AG04450 (cell line): Measurements from ENCODE around the gene SLC6A17. TPM values are rescaled to one million over a fixed set of nuclear protein-coding genes. Genes with fewer than 3 reads are reported as not detected.

Source experiments
- CTCF ChIA-PET: fragments of 300-600, 350-600 bp; formaldehyde crosslinking; extraction: SDS; loops from one replicate; lab custom pipeline; 2022; ENCODE audit warnings: antibody characterized with exemption, inconsistent platforms; lab: Charles Lee
- POLR2A ChIA-PET: fragments of 350-600 bp; formaldehyde crosslinking; extraction: SDS; loops from one replicate; lab custom pipeline; 2021; ENCODE audit warnings: antibody characterized with exemption, inconsistent platforms; lab: Yijun Ruan, JAX
- DNase-seq: peaks from one replicate; pipeline ENCODE4 v3.0.0-alpha.2; 2011; ENCODE audit warnings: low read depth, low spot score
- H3K27ac ChIP-seq: one replicate; pipeline ENCODE4 v1.5.1; 2012; ENCODE audit warnings: low read depth, low read length, control low read depth
- H3K27me3 ChIP-seq: one replicate; pipeline ENCODE4 v1.6.0; 2012; ENCODE audit warnings: low read length; ENCODE audit not compliant: control insufficient read depth, insufficient read depth
- H3K4me3 ChIP-seq: 2 replicates; pipeline ENCODE4 v1.5.1; 2011; ENCODE audit warnings: mild to moderate bottlenecking, low read depth, low read length, control low read depth
- H3K9me3 ChIP-seq: 2 replicates; pipeline ENCODE4 v1.5.1; 2012; ENCODE audit warnings: low read length; ENCODE audit not compliant: control insufficient read depth, insufficient read depth
- polyA plus RNA-seq: library from polyadenylated mRNA; depleted of rRNA; stranded (reverse); fragments of >200 nt; gene quantifications from 2 replicates; pipeline ENCODE4 v1.2.3, GENCODE V29; 2011
- TF ChIP-seq, protein P1 (sequence below): IDR thresholded peaks from 2 replicates; pipeline ENCODE4 v1.5.1; 2011; ENCODE audit warnings: low read depth, low read length, control low read depth, inconsistent platforms

SLC6A17 gene
- polyA plus RNA-seq, 1 experiment, result 0.05 TPM

DNA sequence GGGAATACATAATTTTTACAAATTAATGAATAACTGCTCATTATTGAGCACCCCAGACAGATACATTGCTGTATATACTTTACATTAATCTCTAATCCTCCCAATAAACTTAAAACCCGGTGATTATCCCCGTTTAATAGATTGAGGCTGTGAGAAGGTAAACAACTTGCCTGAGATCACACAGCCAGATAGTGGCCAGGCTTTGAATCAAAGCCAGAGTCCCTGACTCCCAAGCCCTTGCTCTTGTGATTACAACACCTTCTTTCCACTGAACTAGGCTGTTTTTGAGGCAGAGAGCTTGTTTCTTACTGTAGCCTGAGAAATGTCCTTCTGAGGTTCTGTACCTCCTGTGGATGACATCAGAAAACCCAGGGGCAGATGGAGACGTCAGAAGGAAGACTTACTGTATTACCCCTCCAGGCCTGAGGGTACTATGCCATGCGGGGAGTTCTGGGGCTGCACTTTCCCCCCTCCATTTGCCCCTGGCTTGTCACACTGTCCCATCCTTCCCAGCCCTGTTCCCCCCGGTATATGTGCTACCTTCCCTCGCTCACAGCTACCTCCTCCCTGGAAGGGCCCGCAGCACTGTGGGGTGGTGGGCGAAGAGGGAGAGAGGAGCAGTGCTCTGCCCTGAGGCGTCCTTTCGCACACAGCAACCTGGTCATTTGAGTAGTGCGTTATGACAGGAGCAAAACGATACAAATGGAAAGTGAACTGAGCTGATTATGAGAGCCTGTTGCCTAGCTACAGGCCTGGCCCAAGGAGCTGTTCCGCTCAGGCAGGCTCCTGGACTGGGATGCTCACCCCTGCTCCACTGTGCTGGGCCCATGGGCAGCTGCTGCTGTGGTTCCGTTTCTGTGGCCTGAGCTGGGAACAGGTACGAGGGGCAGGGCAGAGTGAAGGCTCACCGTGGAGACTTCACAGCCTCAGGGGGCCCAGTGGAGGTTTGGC lies 64.4 kb downstream of the SLC6A17 start:
- H3K4me3 ChIP-seq, result no peak overlapping the region
- POLR2A ChIA-PET, result no interaction called here

DNA sequence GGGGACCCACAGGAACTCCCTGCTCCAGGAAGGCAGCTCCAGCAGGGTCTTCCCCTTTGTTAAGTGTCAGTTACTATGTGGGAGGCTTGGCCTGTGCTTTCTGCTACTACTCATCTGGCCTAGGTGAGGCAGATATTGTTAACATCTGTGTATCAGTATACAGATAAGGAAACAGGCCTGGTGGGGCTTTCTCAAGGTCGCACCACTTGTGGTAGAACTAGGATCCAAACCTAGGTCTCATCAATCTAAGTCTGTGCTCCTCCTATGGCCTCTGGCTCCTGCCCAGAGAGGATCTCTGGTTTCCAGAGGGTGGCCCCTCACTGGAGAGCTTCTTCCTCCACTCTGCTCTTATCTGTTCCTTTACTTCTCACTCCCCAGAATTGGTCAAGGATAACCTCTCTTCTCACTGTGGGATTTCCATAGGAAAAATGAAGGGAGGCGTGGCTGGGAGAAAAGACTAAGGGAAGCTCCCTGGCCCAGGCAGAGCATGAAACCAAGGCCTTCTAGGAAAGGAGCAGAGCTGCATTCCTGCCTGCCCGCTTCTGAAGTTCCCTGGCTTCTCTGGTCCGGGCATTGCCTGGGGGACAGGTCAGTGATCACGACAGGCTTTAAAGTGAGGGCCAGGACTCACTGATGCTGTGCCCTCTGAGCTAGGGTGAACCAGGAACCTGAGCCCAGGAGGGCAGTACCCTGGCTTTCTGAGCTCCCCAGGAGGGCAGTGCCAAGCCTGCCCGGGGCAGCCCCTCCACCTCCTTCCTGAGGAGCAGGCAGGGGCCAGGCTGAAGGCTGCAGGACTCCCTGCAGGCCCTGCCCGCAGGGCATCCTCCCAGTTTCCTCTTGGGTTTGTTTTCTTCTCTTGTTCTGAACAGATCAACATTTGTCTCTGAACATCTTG lies 65.6 kb downstream of the SLC6A17 start:
- H3K4me3 ChIP-seq, result no peak overlapping the region
- ChIA-PET POLR2A (no interaction called here), CTCF (interaction anchor here (0.5 to 17.9 kb wide), 6 partner anchors 8 to 280 kb away, joined by 3 to 1035 read pairs (median 8); no protein-coding TSS in a partner anchor)
- TF ChIP-seq, protein P1, sequence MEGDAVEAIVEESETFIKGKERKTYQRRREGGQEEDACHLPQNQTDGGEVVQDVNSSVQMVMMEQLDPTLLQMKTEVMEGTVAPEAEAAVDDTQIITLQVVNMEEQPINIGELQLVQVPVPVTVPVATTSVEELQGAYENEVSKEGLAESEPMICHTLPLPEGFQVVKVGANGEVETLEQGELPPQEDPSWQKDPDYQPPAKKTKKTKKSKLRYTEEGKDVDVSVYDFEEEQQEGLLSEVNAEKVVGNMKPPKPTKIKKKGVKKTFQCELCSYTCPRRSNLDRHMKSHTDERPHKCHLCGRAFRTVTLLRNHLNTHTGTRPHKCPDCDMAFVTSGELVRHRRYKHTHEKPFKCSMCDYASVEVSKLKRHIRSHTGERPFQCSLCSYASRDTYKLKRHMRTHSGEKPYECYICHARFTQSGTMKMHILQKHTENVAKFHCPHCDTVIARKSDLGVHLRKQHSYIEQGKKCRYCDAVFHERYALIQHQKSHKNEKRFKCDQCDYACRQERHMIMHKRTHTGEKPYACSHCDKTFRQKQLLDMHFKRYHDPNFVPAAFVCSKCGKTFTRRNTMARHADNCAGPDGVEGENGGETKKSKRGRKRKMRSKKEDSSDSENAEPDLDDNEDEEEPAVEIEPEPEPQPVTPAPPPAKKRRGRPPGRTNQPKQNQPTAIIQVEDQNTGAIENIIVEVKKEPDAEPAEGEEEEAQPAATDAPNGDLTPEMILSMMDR, result no peak
- H3K9me3 ChIP-seq, result no peaks in the 10 kb centered on the region; the same call in 1 of the 2 replicates
- DNase-seq, result no peak
- no peak overlapping the region for H3K27ac ChIP-seq
- H3K27me3 ChIP-seq, result peaks cover 33% of the 10 kb centered on the region

More for the DNA sequence above, 64.4 kb downstream of the SLC6A17 start:
- Histone ChIP-seq H3K27ac (peak overlapping the region; percentile 21), H3K9me3 (no peaks in the 10 kb centered on the region; the same call in 1 of the 2 replicates), H3K27me3 (peaks cover 34% of the 10 kb centered on the region)
- CTCF ChIA-PET, result interaction anchor here (0.9 to 17.9 kb wide), 6 partner anchors 7 to 281 kb away, joined by 3 to 1035 read pairs (median 12); no protein-coding TSS in a partner anchor
- no peak for DNase-seq
- TF ChIP-seq, protein P1, result no peak

DNA sequence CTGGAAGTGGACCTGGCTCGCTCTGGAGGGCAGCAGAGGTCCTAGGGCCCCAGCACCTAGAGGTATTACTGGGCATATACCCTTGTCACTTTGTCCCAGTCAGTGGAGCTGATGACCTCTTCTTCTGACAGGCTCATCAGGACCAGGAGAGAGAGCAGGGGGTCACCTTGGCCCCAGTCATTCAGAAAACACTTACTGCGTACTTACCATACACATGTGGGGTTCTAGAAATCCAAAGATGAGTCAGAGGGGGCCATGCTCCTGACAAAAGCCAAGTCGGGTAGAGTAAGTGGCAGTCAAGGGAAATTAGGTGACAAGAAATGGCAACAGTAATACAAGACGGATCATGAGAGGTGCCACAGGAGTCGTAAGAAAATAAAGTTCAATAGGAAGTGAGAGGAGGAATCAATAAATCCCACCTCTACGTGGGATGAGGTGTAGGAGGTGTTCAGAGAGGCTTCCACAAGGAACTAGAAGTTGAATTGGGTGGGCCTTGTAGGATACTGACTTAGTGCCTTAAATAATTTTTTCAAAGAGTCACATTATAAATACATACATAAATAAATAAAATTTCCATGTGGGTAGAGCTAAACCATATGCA lies 66.7 kb downstream of the SLC6A17 start:
- TF ChIP-seq, protein P1, result no peak
- ChIA-PET POLR2A (no interaction called here), CTCF (interaction anchor here (2.1 to 17.9 kb wide), 3 partner anchors 10 to 93 kb away, joined by 10 to 1035 read pairs (median 17); no protein-coding TSS in a partner anchor)
- H3K9me3 ChIP-seq, result no peaks in the 10 kb centered on the region; the same call in 1 of the 2 replicates
- H3K27me3 ChIP-seq, result peaks cover 23% of the 10 kb centered on the region
- DNase-seq, result no peak
- H3K27ac ChIP-seq, result no peak overlapping the region
- no peak overlapping the region for H3K4me3 ChIP-seq

DNA sequence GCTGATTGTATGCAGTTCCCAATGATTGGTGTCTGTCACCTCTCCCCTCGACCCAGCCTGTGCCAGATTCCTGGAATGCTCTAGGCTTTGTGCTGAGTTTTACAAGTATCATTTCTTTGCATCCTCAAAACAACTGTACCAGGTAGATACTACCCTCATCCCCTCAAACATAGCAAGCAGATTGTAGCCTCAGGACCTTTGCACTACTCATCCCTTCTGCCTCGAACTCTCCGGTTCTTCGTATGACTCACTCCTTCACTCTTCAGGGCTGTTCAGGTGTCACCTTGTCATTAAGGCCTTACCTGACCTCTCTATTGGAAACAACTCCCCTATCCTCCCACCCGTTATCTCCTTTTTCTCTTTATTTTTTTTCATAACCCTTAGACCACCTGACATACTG lies 67.8 kb downstream of the SLC6A17 start:
- no peak overlapping the region for H3K27ac ChIP-seq
- no peak overlapping the region for H3K4me3 ChIP-seq
- DNase-seq, result no peak
- ChIA-PET POLR2A (no interaction called here), CTCF (no interaction called here)
- H3K27me3 ChIP-seq, result peaks cover 17% of the 10 kb centered on the region
- TF ChIP-seq, protein P1, result no peak
- no peaks in the 10 kb centered on the region; the same call in 1 of the 2 replicates for H3K9me3 ChIP-seq
